GM19099 (cell line): ENCODE measurements around the gene SIM2.

ENCODE experiments used
- POLR2A ChIP-seq: IDR thresholded peaks from 3 replicates; pipeline ENCODE4 v1.6.1; 2011; ENCODE audit warnings: low read depth; ENCODE audit not compliant: insufficient read length; ENCODE audit errors: extremely low read depth

SIM2 gene

DNA sequence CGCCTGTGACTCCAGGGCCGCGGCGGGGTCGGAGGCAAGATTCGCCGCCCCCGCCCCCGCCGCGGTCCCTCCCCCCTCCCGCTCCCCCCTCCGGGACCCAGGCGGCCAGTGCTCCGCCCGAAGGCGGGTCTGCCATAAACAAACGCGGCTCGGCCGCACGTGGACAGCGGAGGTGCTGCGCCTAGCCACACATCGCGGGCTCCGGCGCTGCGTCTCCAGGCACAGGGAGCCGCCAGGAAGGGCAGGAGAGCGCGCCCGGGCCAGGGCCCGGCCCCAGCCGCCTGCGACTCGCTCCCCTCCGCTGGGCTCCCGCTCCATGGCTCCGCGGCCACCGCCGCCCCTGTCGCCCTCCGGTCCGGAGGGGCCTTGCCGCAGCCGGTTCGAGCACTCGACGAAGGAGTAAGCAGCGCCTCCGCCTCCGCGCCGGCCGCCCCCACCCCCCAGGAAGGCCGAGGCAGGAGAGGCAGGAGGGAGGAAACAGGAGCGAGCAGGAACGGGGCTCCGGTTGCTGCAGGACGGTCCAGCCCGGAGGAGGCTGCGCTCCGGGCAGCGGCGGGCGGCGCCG is at the start of gene SIM2:
Gene SIM2 (plus strand): TSS at position 135 of the 565 bp plus-strand sequence. CDS start 632 bp downstream, outside the sequence.
- no peak for TF ChIP-seq POLR2A

- no peak for TF ChIP-seq POLR2A
Observed at GRCh38 chr21:36654324-36654723, 44.6 kb upstream of the SIM2 start.

DNA sequence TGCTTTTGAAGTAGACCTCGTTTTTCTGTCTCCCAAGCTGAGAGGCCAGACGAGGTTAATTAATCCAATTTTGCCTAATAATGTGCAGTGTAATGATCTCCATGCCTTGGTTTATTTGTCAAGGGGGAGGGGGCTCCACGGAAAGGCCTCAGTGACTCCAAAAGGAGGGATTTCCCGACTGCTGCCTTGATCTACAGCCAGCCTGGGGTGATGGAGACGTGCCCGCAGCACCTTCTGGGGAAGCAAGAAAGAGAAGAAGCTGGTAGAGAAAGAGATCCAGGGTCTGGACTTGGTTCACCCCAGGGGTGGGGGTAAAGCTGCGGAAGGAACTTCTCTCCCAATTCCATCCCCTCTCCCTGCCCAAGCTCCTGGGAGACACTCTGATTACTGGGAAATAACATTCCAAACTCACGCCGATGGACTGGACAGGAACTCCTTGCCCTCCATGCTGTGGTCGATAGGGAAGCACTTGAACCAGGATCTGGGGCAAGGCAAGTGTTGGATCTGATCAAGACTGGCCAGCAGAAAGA is 44.1 kb upstream of the SIM2 start:
- no peak for TF ChIP-seq POLR2A

DNA sequence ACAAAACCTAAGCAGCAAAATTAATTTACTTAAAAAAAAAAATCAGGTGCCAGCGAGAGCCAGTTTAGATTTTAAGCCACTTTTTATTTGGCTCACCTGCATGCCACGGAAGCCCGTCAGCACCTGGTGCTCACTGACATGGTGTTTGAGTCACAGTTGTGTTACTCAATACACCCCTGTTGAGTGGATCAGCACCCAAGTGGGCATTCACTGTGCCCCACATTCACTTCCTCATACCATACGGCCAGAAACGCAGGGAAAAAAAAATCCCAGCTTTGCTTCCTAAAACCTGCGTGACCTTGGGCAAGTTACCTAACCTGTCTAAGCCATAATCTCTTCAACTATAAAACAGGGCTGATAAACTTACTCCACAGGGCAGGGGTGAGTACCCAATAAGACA is 42.8 kb upstream of the SIM2 start:
- TF ChIP-seq POLR2A: no peak

- TF ChIP-seq POLR2A: no peak
Observed at GRCh38 chr21:36657999-36658398, 40.9 kb upstream of the SIM2 start.

GRCh38 chr21:36658926-36659325 is 40.0 kb upstream of the SIM2 start:
- TF ChIP-seq POLR2A: no peak

GRCh38 chr21:36661511-36662309 is 37.2 kb upstream of the SIM2 start:
- no peak for TF ChIP-seq POLR2A

DNA sequence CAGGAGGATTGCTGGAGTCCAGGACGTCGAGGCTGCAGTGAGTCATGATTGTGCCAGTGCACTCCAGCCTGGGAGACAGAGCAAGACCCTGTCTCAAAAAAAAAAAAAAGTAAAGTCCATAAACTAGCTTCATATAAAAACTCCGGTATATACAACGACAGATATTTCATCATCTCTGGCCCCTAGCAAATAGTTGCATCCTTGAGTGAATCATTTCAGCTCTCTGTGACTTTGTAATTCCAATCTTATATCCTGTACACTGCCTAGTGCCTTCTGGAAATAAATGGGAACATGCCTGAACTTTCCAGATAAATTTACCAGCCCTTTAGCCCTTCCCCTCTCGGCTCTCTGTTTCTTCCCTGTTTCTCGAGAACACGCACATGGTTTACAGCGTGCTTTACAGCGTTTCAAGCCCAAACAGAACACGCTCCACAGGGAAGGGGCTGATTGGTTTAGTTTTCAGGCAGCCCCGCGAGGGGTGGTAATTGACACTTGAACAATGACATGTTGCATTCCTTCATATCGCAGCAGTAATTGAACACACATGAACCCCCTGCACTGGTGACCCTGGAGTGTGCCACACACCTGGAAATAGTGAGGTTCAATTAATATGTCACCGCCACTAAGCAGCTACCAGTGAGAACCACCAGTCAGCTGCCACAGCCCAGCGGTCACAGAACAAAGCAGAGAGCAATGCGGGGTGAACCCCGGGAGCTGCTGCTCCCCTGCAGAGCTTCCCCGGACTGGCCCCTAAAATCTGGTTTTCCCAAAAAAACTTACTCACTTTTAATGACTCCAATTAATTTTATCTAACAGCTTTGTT is 35.7 kb upstream of the SIM2 start:
- no peak for TF ChIP-seq POLR2A

GRCh38 chr21:36664662-36664990 is 34.3 kb upstream of the SIM2 start:
- TF ChIP-seq POLR2A: no peak

- no peak for TF ChIP-seq POLR2A
Observed at GRCh38 chr21:36665806-36666205, 33.1 kb upstream of the SIM2 start.

DNA sequence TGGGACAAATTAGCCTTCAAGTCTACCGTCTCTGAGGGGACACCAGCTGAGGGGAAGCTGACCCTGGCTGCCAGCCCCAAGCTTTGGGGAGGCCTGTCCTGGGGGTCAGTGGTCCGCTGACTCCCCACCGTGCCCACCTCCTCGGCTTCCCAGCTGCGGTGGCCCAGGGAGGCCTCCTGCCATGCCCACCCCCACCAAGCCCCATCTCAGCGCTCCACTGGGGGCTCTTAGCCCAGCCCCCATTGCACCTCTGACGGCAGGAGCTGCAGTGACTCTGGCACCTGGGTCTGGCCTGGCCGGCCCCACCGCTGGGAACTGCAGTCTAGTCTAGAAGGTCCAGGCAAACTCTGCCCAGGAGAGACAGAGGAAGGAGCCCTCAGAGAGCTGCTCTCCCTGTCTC is 30.2 kb upstream of the SIM2 start:
- TF ChIP-seq POLR2A: no peak

- no peak for TF ChIP-seq POLR2A
Observed at GRCh38 chr21:36671836-36672235, 27.1 kb upstream of the SIM2 start.

- no peak for TF ChIP-seq POLR2A
Observed at GRCh38 chr21:36672737-36673136, 26.2 kb upstream of the SIM2 start.

- no peak for TF ChIP-seq POLR2A
Observed at GRCh38 chr21:36676039-36676950, 22.6 kb upstream of the SIM2 start.
